Transverse colon (tissue), 4 donors: ENCODE results near the gene DNHD1. TPM values are rescaled to one million over a fixed set of nuclear protein-coding genes. Genes with fewer than 3 reads are reported as not detected.

Source experiments
- DNase-seq: peaks from one replicate; pipeline ENCODE4 v3.0.0-alpha.2; 2019
- H3K27ac ChIP-seq, 4 donors: fragments of 200-600 bp; sonication (generic); 2 replicates each; pipeline ENCODE4 v1.5.1; 2016 to 2018; ENCODE audit warnings: inconsistent platforms in 4 of 4
- H3K27me3 ChIP-seq: fragments of 200-600 bp; sonication (generic); 2 replicates; pipeline ENCODE4 v1.5.1; 2017; ENCODE audit warnings: inconsistent platforms
- H3K36me3 ChIP-seq, 4 donors: fragments of 200-600 bp; sonication (generic); 2 replicates each; pipeline ENCODE4 v1.5.1; 2017 to 2019; ENCODE audit warnings: inconsistent platforms in 4 of 4
- H3K4me1 ChIP-seq, 4 donors: fragments of 200-600 bp; sonication (generic); 2 replicates each; pipeline ENCODE4 v1.5.1; 2017 to 2020; ENCODE audit warnings: inconsistent platforms in 4 of 4
- H3K4me3 ChIP-seq, 4 donors: fragments of 200-600 bp; sonication (generic); 1 replicate in 1 of 4; 2 replicates in 3 of 4; pipeline versions ENCODE4 v1.5.1 to v1.6.1; 2017 to 2019; ENCODE audit warnings: inconsistent platforms in 4 of 4
- H3K9me3 ChIP-seq, 2 donors: fragments of 200-600 bp; sonication (generic); 2 replicates each; pipeline ENCODE4 v1.5.1; 2017 to 2019; ENCODE audit warnings: inconsistent platforms in 2 of 2
- CTCF ChIP-seq, 5 experiments: fragments of 200-600 bp in 3 of 5; fragments of 450-650 bp in 2 of 5; sonication (generic) in 3 of 5; IDR thresholded peaks; 1 replicate in 2 of 5; 2 replicates in 3 of 5; pipeline ENCODE4 v1.5.1; 2016 to 2017; ENCODE audit warnings: antibody characterized with exemption in 5 of 5, inconsistent platforms in 3 of 5, mild to moderate bottlenecking in 2 of 5, moderate library complexity in 1 of 5
- EP300 ChIP-seq: sonication (generic); formaldehyde crosslinking; IDR thresholded peaks from one replicate; pipeline ENCODE4 v1.6.1; 2017; ENCODE audit warnings: antibody characterized with exemption, low read depth
- POLR2A ChIP-seq: fragments of 450-650 bp; IDR thresholded peaks from one replicate; pipeline ENCODE4 v1.6.1; 2016; ENCODE audit warnings: antibody characterized with exemption, mild to moderate bottlenecking, moderate library complexity
- POLR2AphosphoS5 ChIP-seq, 3 donors: sonication (generic); formaldehyde crosslinking; IDR thresholded peaks; one replicate each; pipeline ENCODE4 v1.6.1; 2016; ENCODE audit warnings: antibody characterized with exemption in 3 of 3
- WGBS, 2 donors: methylation state at CpG; one replicate each; pipeline ENCODE4 v1.1.5; 2018; ENCODE audit warnings: low coverage in 1 of 2; 5-methylcytosine and 5-hydroxymethylcytosine counted together
- in situ Hi-C, 4 donors: fragments of 200-750 bp; cut with MboI; loops; one replicate each; pipeline versions ENCODE4 v1.15.0 to v1.15.1; 2017; ENCODE audit warnings: low sequenced_read_pairs in 3 of 4, low pct_ligation_motif_present in 1 of 4, low pct_unique_long_range_greater_than_20kb in 1 of 4
- intact Hi-C: fragments of 100-400 bp; cut with DNase I; formaldehyde crosslinking; loops from one replicate; pipeline ENCODE4 v1.15.1; 2023; ENCODE audit warnings: low total_unique reads
- total RNA-seq, 4 donors: library from RNA; depleted of rRNA; stranded (reverse); fragments of >200 nt; gene quantifications; one replicate each; pipeline ENCODE4 v1.1.0, GENCODE V29; 2016

Gene DNHD1
- total RNA-seq, 4 donors from 2014 or later: 19.3 to 57.5 (median 34.0) TPM

DNA sequence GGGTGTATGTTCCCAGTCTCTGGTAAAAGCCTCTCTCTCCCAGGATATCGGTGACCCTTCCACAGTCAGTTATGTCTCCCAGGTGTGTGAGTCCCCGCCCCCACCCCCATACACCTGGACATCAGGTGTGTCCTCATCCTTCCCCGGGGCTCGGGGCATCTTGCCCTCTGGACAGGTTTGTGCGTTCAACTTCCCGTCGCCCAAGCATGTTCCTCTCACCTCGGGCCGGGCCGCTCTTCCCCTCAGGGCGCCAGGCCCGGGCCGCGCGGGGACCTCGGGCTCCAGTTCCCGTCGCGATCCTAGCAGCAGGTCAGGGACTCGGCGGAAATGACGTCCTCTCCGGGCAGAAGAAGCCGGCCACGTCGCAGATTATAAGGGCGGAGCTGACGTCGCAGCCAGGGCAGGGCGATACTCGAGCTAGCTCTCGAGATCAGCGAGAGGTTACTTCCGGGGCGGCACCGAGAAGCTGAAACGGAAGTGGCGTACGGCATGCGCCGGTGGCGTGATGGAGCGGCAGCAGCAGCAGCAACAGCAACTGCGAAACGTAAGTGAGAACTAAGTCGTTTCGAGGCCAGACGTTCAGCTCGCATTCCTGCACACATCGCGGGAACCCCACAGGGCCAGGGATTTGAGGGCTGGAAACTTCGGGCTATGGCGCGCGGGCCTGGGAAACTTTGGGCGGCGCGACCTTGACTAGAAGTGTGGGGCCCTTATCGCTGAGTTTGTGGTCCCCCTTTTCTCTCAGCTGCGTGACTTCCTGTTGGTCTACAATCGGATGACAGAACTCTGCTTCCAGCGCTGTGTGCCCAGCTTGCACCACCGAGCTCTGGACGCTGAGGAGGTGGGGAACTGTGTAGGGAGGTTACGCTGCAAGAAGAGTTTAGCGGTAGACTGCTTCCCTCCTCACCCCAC is 15.8 kb upstream of the DNHD1 start, which contains the start of the genes ARFIP2 and TIMM10B:
Gene ARFIP2 (minus strand): TSS at position 320 of the 912 bp plus-strand sequence. CDS start 910 bp downstream, outside the sequence.
Gene TIMM10B (plus strand): TSS at position 490 of the 912 bp plus-strand sequence. CDS start 16 bp downstream, at position 506.
- DNase-seq: peak; percentile 99
- 1% methylated on average over 61 of the region's 66 CpGs; no CpG with 5 or more reads in 1 of the 2 donors for WGBS, 2 donors
- Histone ChIP-seq H3K9me3 (no peaks in the 10 kb centered on the region), H3K4me1 (peaks cover 13 to 40% (median 29%) of the 10 kb centered on the region in 4 donors), H3K27ac (peak within 1 kb of the TSS; percentile 91 to 96 (median 94)), H3K27me3 (no peaks in the 10 kb centered on the region), H3K4me3 (peak within 1 kb of the TSS; percentile 64 to 88 (median 66)), H3K36me3 (peaks cover 0 to 9% (median 0%) of the 10 kb centered on the region in 4 donors)
- in situ Hi-C loops (loop anchor here in 1 of 4 donors (10.0 kb wide), 1 partner anchor 246 kb away; the partner anchor contains the start of genes CNGA4 and FHIP1B), intact Hi-C loops (no loop called here)
- TF ChIP-seq POLR2AphosphoS5 (IDR thresholded peaks at IDR 0.05) (peak; percentile 98 to 99 (median 99)), POLR2A (peak; percentile 96), EP300 (peak; percentile 49), CTCF (IDR thresholded peaks at IDR 0.05) (no peak)

DNA sequence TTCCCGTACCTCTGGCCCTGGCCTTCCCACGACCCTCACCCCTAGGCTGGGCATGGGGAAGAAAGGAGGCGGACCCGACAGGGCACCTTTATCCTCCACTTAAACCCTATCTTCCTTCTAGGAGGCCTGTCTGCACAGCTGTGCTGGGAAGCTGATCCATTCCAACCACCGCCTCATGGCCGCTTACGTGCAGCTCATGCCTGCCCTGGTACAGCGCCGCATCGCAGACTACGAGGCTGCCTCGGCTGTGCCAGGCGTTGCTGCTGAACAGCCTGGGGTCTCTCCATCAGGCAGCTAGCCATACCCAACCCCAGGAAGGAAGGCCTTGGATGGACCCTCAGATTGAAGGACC is 15.2 kb upstream of the DNHD1 start:
- Histone ChIP-seq H3K27me3 (no peaks in the 10 kb centered on the region), H3K27ac (peak overlapping the region; percentile 91 to 96 (median 94)), H3K9me3 (no peaks in the 10 kb centered on the region), H3K4me1 (peaks cover 13 to 46% (median 33%) of the 10 kb centered on the region in 4 donors), H3K4me3 (peak overlapping the region; percentile 64 to 74 (median 66)), H3K36me3 (peaks cover 0 to 9% (median 0%) of the 10 kb centered on the region in 4 donors)
- in situ Hi-C loops (loop anchor here in 1 of 4 donors (10.0 kb wide), 1 partner anchor 247 kb away; the partner anchor contains the start of genes CNGA4 and FHIP1B), intact Hi-C loops (no loop called here)
- TF ChIP-seq POLR2A (no peak), POLR2AphosphoS5 (IDR thresholded peaks at IDR 0.05) (no peak), EP300 (no peak), CTCF (IDR thresholded peaks at IDR 0.05) (no peak)
- 11% methylated on average over 13 of the region's 13 CpGs; no CpG with 5 or more reads in 1 of the 2 donors for WGBS, 2 donors
- DNase-seq: no peak

DNA sequence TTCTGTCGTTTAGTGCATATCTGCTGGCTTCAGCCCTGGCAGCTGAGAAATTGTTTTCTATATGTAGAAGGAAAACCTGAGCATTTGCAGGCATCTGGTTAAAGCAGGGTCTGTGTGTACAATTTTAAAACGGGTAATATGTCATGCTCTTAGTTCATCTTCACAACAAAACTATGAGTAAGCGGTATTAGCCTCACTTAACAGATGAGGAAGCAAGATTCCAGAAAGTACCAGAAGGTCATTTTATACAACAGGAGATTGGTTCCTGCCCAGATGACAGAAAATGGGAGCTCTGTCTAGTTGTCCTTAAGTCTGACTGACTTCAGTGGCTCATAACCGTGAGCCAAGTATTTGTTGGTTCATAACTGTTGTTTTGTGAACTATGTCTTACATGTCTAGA is 14.6 kb upstream of the DNHD1 start:
- in situ Hi-C loops: loop anchor here in 1 of 4 donors (10.0 kb wide), 1 partner anchor 248 kb away; the partner anchor contains the start of genes CNGA4 and FHIP1B
- peaks cover 0 to 9% (median 0%) of the 10 kb centered on the region in 4 donors for H3K36me3 ChIP-seq
- TF ChIP-seq CTCF (IDR thresholded peaks at IDR 0.05) (no peak), EP300 (no peak), POLR2AphosphoS5 (IDR thresholded peaks at IDR 0.05) (no peak), POLR2A (no peak)
- 40 to 72% methylated on average over 2 to 4 of the region's 4 CpGs for WGBS, 2 donors
- no peaks in the 10 kb centered on the region for H3K9me3 ChIP-seq
- H3K27ac ChIP-seq: peak overlapping the region; percentile 91 to 96 (median 94)
- peak overlapping the region in 2 of 4 donors; percentile 64 to 68 for H3K4me3 ChIP-seq
- H3K4me1 ChIP-seq: peaks cover 13 to 51% (median 36%) of the 10 kb centered on the region in 4 donors
- H3K27me3 ChIP-seq: no peaks in the 10 kb centered on the region
- intact Hi-C loops: no loop called here
- no peak for DNase-seq

- Histone ChIP-seq H3K27me3 (no peaks in the 10 kb centered on the region), H3K27ac (peak overlapping the region in 2 of 4 donors; percentile 91 to 94), H3K9me3 (no peaks in the 10 kb centered on the region), H3K4me3 (no peak overlapping the region), H3K36me3 (peaks cover 0 to 7% (median 0%) of the 10 kb centered on the region in 4 donors), H3K4me1 (peaks cover 13 to 57% (median 39%) of the 10 kb centered on the region in 4 donors)
- WGBS, 2 donors: 83 to 84% methylated on average over 6 of the region's 6 CpGs
- intact Hi-C loops (no loop called here), in situ Hi-C loops (loop anchor here in 1 of 4 donors (10.0 kb wide), 1 partner anchor 248 kb away; the partner anchor contains the start of genes CNGA4 and FHIP1B)
- no peak for DNase-seq
- TF ChIP-seq POLR2AphosphoS5 (IDR thresholded peaks at IDR 0.05): no peak
- no peak for TF ChIP-seq CTCF (IDR thresholded peaks at IDR 0.05)
- TF ChIP-seq POLR2A: no peak
- TF ChIP-seq EP300: no peak
Measured at GRCh38 chr11:6483015-6483414, 14.1 kb upstream of the DNHD1 start.
